Non-pigmented ciliary epithelial cell (primary cell): ENCODE measurements around the gene PRICKLE3.
"Not testable (repeated sequence)": the region's sequence is repeated elsewhere in the genome, so short reads cannot be mapped to it uniquely, and the experiment has no call there.

Experiments used
- DNase-seq: peaks from one replicate; pipeline ENCODE4 v3.0.0-alpha.2; 2010; ENCODE audit warnings: low read depth

PRICKLE3 gene

DNA sequence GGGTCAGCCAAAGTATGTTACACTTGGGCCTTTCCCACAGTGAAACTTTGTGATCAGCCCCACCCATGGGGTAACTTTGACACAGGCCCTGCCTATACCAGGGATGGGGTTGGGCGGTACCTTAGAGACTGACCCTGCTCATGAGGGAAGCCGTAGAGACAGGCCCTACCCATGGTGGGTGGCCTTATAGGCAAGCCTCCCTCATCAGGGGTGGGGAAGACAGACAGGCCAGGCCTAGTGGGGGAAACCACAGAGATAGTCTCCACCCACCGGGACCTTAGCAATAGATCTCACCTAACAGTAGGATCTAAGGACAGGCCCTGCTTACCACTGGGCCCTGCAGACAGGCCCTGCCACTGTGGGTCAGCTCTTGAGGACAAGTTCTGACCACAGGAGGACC lies 7.6 kb downstream of the PRICKLE3 start:
- no peak for DNase-seq

DNA sequence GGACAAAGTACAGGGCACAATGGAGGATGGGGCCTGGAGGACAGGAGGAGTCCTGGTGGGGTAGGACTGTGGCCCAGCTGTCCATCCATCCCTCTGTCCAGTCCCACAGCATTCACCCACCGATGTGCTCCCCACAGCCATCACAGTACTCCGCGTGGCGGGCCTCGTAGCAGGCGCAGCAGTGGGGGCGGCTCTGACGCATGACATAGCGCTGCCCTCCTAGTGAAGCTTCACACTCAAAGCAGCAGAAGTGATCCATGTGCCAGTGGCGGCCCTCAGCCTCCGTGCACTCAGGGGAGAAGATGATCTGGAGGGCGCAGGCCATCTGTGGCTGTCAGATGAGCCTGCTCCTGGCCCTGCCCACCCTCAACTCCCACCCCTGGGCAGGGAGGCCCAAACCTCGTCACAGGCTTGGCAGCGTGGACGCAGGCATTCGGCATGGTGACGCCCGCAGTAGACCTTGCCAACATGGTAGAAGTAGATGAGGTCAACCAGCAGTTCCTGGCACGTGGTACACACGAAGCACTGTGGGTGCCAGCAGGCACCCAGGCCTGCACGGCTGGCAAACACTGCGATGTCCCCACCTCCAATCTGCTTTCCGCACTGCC lies 8.2 kb downstream of the PRICKLE3 start:
- no peak for DNase-seq

DNA sequence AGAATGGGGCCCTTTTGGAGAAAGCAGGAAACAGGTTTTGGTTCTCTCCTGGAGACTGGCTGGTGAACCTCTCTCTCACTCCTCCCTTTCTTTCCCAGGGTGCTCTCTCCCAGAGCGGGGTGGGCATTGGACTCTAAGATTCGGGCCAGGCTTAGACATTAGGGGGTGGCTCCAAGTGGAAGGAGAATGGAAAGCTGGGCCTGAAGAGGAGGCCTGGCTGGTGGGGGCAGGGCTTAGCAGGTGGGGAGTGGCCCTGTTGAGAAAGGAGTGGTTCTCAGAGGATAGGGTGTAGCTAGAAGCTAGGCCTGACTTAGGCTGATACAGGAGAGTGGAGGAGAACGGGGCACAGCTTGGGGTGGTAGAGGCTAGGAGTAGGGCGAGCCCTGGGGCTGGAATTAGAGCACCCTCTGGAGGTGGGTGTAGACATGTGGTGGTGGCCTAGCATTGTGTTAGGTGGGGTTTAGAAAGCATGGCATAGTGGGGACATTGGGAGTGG lies 8.8 kb downstream of the PRICKLE3 start:
- DNase-seq: no peak

DNA sequence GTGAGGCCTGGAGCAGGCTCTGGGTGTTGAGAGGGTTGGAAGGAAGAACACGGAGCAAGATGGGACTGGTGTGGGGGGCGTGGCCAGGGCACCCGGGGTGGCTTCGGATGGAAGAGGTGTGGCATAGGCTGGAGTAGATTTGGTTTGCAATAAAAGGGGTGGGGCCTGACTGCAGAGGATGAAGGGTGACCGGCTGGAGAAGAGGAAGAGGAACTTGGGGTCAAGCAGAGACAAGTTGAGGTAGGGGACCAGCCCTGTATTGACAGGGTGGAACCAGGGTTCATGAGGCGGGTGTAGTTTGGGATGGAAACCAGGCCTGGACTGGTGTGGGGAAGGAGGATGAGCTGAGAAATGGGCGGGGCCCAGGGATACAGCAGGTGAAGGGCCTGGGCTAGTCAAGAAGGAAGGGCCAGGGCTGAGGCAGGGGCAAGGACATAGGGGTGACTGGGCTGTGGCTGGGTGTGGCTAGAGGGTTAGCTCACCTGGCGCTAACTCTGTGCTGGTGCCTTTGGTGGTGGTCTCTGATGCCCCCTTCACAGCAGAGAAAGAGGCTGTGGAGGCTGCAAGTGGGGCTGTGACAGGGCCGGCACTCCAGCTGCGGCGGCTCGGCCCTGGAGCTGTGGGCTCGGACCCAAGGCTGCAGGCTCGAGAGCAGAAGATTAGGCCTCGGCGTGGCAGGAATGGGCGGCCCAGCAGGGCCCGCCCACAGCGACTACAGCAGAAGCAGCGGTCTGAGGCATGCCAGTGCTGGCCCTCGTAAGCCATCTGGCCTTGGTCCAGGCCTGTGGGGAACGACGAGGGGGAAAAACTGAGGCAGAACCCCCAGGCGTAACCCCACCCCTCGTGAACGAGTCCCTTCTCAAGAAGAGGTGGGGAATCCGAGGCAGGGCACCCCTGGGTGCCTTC lies 9.5 kb downstream of the PRICKLE3 start:
- no peak for DNase-seq

DNA sequence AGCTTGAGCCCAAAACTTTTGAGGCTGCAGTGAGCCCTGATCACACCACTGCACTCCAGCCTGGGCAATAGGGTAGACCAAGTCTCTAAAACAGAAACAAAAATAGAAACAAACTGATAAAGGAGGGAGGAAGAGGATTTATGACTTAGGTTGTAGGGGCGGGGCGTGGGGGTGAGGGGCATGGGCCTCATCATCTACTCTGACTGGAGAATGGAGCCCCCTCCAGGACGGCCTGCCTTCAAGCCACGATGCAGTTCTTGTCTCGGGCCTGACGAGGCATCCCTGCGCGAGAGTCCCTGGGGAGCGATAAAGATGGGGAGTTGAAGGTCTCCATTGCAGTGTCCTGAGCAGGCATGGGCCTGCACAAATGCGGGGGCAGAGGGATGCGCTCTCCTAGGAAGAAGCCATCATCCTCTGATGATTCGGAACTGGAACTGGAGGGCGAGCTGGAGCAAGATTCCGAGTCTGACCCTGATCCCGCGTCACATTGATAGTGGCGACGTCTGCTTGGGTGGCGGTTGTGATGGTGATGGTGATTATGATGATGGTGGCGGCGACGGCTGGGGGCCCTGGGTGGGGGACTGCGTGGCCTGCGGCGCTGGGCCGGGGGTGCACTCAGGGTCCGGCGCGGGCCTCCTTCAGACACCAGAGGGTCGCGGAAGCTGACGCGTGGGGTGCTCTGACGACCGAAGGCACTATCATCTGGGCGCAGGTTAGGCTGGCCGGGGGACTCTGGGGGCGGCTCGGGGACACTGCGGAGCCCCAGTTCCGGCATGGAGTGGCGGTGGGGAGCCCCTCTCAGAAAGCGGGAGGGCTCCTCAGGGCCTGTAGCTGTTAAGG lies 10.5 kb downstream of the PRICKLE3 start:
- no peak for DNase-seq

DNA sequence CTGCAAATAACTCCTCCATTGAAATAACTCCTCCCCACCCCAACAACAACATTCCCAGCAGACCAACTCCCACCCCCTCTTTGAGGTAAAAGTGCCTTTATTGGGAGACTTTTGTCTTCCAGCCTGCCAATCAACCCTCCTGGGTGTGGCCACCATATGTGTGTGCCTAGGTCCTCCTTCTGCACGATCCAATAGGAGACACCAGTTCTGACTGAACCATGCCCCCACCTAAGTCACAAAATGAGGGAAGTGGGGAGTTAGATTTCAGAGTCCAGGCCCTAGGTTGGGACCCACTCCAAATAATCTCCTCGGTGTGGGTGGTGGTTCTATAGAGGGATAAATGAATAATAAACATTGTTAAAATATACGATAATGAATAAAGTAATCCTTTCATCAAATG lies 11.4 kb downstream of the PRICKLE3 start:
- no peak for DNase-seq

DNA sequence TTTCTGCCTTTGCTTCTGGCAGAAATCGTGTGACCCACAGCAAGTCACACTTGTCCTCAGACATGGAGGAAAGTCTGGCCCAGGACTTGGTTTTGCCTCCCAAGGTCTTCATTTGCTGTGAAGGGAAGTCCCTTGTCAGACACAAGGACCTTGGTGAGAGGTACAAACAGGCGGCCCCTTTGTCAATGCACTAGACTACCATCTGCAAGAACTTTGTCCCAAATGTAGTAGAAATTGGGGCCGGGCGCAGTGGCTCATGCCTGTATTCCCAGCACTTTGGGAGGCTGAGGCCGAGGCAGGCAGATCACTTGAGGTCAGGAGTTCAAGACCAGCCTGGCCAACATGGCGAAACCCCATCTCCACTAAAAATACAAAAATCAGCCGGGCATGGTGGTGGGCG lies 12.6 kb downstream of the PRICKLE3 start:
- DNase-seq: not testable (repeated sequence)

DNA sequence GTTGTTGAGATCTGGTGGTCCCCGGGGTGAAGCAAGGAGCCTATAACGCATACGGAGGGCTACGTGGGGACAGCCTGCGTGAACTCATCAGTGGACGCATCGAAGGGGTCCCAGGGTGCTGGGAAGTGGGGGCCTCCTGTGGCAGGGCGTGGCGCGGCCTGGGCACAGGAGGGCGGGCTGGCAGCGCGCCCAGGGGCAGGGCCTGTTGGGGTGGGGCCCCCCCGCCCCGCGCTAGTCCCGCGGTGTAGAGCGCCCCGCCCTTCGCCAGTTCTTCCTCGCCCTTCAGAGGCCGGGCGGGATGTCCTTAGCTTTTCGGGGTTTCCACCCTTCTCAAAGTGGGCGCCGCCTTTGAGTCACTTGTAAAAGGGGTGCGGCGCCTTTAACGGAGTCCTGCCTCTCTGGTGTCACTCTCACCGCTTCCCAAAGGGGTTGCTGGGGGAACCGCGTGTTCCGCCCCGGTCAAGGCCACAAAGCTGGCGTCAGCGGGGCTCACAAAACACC lies 13.8 kb downstream of the PRICKLE3 start:
- DNase-seq: no peak

DNA sequence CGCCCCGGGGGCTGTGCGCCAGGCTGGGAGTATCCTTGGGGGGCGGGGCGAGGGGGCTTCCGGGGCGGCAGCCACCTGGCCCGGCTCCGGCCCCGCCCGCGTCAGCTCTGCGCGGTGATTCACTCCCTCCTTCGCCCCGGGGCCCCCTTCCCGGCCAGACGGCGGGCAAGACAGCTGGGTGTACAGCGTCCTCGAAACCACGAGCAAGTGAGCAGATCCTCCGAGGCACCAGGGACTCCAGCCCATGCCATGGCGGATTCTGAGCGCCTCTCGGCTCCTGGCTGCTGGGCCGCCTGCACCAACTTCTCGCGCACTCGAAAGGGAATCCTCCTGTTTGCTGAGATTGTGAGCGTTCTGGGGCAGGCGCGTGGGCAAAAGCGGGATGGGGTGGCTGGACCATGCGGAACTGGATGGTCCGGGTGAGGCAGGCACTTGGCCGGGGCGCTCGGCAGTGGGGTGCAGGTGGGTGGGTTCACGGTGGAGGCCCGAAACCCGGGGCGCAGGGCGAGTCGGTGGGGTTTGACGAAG lies 14.4 kb downstream of the PRICKLE3 start, which contains the start of gene PLP2:
Gene PLP2 (plus strand): TSS at position 147 of the 528 bp plus-strand sequence. CDS start 103 bp downstream, at position 250.
- no peak for DNase-seq

DNA sequence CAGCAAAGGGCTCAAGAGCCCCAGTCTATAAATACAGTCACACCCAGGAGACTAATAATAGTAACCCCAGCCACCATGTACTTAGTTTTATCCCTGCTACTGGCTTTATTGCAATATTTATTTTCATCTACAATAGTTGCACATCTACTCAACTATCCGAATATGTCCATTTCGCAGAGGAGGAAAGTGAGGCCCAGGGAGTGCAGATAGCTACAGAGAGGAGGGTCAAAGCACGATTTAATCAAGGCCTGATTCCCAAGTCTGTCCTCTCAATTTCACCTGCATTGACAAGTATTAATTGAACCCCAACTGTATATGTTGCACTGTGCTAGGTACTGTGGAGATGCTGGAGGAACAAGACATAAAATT lies 18.4 kb downstream of the PRICKLE3 start:
- no peak for DNase-seq

DNA sequence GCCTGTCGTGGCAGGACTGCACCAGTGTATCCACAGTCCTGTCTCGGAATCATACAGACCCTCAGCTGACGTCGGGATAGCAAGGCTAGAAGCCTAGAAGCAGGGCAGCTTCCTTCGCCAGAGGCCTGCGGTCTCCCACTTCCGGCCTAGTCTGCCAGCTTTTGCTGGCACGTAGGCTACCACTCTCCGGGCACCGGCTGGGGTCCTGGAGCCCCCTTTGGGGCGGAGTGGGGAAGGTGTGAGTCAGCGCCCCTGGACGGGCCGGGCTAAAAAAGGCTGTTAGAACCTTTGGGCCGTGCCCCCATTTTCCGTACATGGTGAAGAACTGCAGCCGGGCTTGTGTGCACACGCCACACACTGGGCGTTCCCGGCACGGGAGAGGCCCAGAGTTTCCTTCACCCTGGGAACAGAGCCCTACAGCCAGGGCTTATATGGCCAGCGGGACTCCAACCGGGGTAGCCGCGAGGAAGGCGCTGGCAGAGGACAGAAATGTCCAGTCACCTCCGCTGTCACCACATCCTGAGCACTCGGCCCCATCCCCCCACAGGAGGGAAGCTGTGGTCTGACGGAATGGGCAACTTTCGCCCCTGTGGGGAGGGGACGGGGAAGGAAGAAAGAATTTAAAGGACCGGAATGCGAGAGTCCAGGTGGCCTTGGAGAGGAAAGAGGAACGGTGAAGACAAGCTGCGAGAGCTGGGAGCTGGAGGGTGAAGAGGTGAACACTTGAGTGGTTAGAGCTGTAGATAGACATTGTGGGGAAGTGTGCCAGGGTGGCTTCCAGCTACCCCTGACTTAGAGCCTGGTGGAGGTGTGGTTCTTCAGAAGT lies 19.0 kb downstream of the PRICKLE3 start:
- DNase-seq: no peak

DNA sequence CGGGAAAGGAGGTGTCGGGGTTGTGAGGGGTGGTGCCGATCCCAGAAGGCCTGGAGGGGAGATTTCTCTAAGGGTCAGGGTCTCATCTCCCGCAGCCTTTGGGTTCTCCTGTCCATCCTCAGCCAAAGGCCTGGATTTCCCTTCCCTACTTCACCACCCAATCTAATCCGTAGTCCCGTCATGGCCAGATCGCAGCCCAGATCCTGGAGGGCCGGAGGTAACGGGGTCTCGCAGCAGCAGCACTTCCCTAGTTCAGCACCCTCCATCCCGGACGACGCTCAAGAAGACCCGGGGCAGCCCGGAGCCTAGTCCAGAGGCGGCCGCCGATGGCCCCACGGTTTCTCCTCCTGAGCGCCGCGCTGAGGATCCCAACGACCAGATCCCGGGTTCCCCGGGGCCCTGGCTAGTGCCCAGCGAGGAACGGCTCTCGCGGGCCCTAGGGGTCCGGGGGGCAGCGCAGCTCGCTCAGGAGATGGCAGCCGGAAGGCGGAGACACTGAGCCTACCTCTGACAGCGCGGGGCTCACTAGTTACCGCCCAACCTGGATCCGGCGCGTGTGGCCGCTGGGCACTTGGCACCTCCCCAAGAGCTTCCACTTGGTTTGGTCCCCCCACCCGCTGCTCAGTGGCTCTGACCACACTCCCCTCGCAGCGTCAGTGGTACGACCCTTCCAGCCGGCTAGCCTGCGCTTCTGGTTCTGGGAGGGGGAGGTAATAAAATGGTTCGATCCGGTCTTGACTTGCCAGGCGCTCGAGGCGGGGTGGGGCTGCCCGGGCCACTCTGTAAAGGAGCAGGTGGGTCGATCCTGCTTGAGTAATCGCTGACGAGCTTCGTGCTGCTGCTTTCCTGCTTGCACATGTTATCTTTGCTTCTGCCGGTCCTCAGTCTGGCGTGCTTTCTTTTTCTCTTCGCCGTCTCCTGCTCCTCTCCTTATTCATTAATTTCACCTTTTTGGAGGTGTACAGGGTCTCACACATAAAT lies 20.0 kb downstream of the PRICKLE3 start:
- no peak for DNase-seq

DNA sequence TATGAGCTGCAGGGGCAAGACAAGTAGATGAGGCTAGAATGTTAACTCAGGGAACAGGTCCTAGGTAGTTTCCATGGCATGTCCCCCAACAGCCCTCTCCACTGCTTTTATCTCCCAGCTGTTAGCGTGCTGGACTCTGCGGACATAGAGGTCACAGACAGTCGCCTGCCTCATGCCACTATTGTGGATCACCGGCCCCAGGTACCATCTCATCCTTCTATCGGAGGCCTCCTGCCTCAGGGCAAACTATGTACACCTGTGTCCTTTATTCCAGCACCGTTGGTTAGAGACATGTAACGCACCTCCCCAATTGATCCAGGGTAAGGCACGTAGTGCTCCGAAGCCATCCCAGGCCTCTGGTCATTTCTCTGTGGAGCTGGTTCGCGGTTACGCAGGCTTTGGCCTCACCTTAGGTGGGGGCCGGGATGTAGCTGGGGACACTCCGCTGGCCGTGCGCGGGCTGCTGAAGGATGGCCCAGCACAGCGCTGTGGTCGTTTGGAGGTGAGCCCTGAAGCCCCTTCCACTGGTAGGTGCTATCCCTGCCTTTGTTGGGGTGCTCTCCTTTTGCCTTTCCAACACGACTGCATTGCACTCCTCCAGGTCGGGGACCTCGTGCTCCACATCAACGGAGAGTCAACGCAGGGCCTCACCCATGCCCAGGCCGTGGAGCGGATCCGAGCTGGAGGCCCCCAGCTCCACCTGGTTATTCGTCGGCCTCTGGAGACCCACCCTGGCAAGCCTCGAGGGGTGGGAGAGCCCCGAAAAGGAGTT lies 21.4 kb downstream of the PRICKLE3 start:
- no peak for DNase-seq

DNA sequence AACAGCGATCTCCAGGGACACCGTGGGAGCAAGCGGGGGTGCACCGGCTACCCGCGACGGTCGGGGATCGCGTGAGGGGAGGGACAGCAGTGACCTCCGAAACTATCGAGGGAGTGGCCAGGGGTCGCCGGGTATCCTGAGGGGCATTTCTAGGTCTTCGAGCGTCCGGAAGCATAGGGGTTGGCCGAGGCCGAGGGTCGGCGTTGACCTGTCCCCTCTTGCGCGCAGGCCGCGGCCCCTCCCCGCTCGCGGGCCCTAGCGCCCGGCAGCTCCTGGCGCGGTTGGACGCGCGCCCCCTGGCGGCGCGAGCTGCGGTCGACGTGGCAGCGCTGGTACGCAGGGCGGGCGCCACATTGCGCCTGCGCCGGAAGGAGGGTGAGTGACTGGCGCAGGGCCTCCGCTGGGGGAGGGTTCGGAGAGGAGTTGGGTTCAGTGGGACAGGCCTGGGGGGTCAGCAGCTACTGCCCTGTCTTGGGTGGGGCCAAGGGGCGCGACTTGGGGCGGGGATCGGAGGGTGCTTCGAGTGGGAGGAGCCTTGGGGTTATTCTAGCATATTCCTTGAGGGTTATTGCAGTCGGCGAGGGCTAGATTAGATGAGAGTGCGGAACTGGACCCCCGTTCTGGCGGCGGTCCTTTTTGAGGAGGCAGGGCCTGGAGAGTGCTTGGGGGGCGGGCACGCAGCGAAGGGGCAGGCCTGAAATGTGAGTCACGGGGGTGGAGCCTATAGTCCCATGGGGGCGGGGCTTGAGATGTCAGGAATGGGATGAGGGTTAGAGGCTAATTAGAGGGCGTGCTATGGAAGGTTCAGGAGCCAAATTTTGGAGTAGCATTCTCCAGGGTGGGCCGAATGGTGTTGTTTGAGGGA lies 22.4 kb downstream of the PRICKLE3 start:
- DNase-seq: no peak

DNA sequence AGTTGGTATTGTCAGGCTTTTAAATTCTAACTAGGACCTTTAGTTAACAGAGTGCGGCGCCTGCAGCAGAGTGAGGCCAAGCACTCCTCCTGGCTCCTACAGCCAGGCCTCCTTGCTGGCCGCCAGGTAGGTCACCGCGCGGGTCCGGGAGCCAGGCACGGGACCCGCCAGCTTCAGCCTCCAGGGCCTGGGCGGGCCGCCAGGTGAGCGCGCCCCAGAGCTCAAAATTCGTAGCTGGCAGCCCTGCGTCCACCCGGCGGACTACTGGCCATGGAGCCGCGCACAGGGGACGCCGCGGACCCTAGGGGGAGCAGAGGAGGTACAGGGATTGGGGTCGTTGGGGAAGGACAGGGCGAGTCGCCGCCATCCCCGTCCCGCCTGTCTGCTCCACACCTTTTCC lies 23.6 kb downstream of the PRICKLE3 start, which contains the start of gene MAGIX:
Gene MAGIX (plus strand): TSS at position 139 of the 400 bp plus-strand sequence. CDS start 132 bp downstream, at position 271.
- DNase-seq: no peak

DNA sequence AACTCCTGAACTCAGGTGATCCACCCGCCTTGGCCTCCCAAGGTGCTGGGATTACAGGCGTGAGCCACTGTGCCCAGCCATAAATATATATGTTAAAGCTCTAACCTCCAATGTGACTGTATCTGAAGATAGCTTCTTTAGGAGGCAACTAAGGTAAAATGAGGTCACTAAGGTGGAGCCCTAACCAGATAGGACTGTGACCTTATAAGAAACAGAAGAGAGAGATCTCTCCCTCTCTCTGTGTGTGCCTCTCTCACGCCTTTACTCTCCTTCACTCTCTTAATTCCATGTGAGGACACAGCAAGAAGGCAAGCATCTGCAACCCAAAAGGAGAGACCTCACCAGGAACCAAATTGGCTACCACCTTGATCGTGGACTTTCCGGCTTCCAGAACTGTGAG lies 24.5 kb downstream of the PRICKLE3 start:
- no peak for DNase-seq

DNA sequence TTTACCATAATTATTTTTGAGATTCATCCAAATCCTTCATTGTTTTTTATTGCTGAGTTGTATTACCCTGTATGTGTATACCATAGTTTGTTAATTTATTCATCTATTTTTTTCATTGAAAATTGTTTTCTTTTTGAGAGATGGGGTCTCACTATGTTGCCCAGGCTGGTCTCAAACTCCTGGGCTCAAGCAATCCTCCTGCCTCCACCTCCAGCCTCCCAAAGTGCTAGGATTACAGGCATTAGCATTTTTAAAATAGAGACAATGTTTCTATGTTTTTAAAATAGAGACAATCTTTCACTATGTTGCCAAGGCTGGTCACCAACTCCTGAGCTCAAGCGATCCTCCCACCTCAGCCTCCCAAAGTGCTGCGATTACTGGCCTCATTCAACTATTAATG lies 25.3 kb downstream of the PRICKLE3 start:
- no peak for DNase-seq

DNA sequence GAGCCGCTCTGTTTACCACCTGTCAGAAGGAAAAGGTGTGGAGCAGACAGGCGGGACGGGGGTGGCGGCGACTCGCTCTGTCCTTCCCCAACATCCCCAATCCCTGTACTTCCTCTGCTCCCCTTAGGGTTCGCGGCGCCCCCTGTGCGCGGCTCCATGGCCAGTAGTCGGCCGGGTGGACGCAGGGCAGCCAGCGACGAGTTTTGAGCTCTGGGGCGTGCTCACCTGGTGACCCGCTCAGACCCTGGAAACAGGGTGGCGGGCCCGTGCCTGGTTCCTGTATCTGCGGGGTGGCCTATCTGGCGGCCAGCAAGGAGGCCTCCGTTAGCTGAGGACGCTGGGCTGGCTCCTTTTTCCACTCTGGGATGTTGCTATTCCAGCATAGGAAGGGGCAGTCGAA lies 29.0 kb downstream of the PRICKLE3 start:
- no peak for DNase-seq
